Epithelial cell of prostate (primary cell): ENCODE measurements around the gene SGCE.
A peak's percentile ranks its signal among the peaks of the same experiment; 100 is the strongest.

Source experiments
- DNase-seq: peaks from one replicate; pipeline ENCODE4 v3.0.0-alpha.2; 2011; ENCODE audit warnings: low read depth, low spot score
- H3K27ac ChIP-seq: fragments of 450-650 bp; 2 replicates; pipeline ENCODE4 v1.5.1; 2017; ENCODE audit warnings: mild to moderate bottlenecking

The SGCE gene

GRCh38 chr7:94578614-94579013 is 77.3 kb downstream of the SGCE start:
- DNase-seq, result no peak
- peak overlapping the region; percentile 27 for H3K27ac ChIP-seq

- DNase-seq, result no peak
These were observed 78.6 kb downstream of the SGCE start for GRCh38 chr7:94577357-94577756.

GRCh38 chr7:94576316-94576715 is 79.6 kb downstream of the SGCE start:
- DNase-seq, result no peak
- H3K27ac ChIP-seq, result no peak overlapping the region

More at GRCh38 chr7:94577357-94577756, 78.6 kb downstream of the SGCE start:
- no peak overlapping the region for H3K27ac ChIP-seq

DNA sequence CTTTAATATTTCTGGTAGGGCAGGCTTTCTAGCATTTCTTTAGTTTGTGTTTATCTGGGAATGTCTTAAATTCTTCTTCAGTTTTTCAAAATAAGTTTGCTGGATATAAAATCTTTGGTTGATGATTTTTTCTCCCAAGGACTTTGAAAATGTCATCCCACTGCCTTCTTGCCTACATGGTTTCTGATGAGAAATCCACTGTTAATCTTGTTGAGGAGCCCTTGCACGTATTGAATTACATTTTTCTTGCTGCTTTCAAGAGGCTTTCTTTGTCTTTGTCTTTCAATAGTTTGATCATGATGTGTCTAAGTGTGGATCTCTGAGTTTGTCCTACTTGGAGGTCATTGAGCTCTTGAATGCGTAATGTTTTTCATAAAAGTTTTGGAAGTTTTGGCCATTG is 80.3 kb downstream of the SGCE start:
- DNase-seq, result no peak
- no peak overlapping the region for H3K27ac ChIP-seq

DNA sequence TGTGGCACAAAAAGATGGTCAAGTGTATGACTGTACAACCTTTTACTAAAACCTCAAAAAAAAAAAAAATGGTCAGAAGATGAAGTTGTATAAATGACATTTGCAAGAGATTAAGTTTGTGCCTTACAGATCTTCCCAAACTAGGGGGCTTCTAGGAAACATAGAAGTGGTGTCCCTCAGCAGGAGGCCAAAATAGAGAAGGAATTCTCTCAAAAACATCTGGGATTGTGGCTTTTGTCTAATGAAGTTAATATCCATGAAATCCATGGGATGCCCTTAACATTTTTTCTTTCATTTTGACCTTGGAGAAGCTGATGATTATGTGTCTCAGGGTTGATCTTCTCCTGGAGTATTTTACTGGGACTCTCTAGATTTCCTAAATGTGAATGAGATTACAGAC is 84.1 kb downstream of the SGCE start:
- no peak for DNase-seq

DNA sequence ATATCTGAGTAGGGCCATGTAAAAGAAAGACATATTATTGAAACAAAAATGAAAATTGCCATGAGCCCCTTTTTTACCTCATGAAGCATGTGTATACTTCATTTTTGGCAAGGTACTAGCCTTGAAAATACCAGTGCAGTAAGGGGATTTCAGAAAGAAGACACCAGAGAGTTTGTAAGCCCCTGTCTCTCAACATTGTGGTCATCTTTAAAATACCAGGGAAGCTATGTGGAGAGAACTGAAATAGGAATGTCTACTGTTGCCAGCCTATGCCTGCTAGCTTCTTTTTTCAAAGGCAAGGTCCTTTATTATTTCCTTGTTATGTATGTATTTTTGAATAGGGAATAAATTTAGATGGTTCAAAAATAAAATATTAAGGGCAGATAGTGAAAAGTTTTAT is 88.5 kb downstream of the SGCE start:
- no peak for DNase-seq
- H3K27ac ChIP-seq, result no peak overlapping the region

More for the DNA sequence above, 84.1 kb downstream of the SGCE start:
- H3K27ac ChIP-seq, result no peak overlapping the region

- no peak for DNase-seq
- no peak overlapping the region for H3K27ac ChIP-seq
These were observed 90.6 kb downstream of the SGCE start for GRCh38 chr7:94565247-94565894.

DNA sequence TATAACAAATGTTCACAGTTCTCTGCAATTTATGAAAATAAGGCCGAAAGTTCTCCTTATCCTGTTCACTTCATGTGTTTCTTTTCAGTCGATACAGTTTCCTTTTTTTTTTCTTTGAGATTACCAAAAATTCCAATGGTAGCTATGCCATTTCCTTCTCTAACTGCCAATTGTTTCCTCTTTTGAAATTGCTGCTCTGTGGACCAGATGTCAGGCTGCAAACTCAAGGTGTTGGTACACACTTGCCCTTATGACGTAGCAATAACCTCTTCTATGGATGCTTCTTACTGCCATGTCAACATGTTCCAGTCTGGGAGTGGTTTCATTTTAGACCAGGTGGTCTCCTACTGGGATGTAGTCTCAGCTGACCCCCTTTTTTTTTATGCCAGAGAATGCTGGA is 93.4 kb downstream of the SGCE start:
- H3K27ac ChIP-seq, result no peak overlapping the region
- no peak for DNase-seq

GRCh38 chr7:94561841-94562514 is 94.0 kb downstream of the SGCE start:
- DNase-seq, result no peak
- no peak overlapping the region for H3K27ac ChIP-seq

DNA sequence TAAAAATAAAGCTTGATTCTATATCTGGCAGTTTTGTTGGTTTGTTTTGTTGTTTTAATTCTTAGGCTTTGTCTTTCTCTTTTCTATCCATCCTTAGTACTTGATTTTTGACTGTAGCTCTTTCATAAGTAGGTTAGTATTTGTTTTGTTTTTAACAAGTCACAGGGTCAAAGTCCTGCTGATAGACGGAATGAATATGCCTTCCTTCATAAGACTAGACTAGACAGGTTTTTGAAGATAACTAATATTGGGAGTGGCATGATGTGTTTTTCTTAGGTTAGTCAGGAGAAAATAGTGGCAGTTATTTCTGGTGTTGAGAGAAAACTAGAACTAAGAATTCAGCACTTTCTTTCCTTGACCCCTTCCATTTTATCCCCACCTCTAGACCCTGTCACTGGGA is 96.0 kb downstream of the SGCE start:
- no peak for DNase-seq
- H3K27ac ChIP-seq, result no peak overlapping the region

GRCh38 chr7:94557215-94557614 is 98.7 kb downstream of the SGCE start:
- DNase-seq, result no peak
- H3K27ac ChIP-seq, result no peak overlapping the region

- no peak overlapping the region for H3K27ac ChIP-seq
- no peak for DNase-seq
These were observed 99.9 kb downstream of the SGCE start for GRCh38 chr7:94556028-94556427.

DNA sequence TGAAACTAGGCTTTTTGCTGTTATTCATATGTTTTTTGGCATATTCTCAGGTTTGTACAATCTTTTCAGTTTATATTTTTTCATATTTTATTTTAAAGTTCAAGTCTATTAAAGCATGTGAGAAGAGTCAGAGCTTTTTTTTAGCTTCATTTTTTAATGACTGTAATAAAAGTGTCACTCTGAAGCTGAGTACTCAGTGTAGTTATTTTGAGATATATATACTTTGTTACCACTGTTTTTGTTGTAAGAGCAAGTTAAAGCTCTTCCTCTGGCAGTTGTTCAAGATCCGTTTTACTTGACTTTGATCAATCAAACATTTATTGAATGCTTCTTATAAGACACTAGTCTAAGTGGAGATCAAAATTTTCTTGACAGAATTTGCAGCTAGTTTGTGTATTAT is 108.8 kb downstream of the SGCE start:
- no peak overlapping the region for H3K27ac ChIP-seq
- no peak for DNase-seq

GRCh38 chr7:94540428-94540827 is 115.5 kb downstream of the SGCE start:
- no peak overlapping the region for H3K27ac ChIP-seq
- no peak for DNase-seq
